GM12872 (cell line): ENCODE results near the gene ENAH.

Source experiments
- TF ChIP-seq, protein P1 (sequence below): IDR thresholded peaks from 3 replicates; pipeline ENCODE4 v1.5.1; 2011; ENCODE audit warnings: low read depth, mild to moderate bottlenecking, low read length, moderate library complexity; ENCODE audit not compliant: insufficient read depth

The ENAH gene

DNA sequence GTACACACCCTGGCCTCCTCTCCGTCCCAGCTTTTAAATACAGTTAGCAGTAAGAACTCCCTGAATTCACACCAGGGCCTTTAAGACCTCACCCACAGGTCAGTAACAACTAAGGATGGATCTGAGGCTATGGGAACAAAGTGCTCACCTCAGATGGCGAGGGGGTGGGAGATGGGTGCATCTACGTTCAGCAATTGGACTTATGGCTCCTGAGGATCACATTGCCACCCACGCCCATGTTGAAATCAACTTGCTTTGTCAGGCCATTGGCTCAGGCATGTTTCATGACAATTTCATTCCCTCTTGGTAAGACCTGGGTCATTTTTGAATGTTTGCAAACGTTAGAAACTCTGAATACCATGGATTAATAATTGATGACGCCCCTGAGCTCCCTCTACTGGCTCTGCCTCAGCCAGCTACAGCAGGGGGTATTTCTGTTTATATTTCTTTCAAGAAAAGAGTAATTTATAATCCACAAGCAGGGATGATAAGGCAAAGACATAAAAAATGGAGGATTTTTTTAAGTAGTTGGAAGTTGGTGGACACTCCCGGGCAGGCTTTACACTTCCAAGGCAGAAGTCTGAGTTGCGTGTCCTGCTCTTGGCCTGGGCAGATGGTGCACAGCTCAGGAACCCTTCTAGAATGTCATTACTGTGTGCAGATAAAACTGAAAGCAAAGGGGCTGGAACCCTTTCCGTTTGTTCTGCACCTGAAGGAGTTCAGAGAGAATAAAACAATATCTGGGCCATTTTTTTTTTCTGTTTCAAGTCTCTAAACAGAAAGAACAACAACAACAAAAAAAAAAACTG is 211.4 kb downstream of the ENAH start:
- TF ChIP-seq, protein P1, sequence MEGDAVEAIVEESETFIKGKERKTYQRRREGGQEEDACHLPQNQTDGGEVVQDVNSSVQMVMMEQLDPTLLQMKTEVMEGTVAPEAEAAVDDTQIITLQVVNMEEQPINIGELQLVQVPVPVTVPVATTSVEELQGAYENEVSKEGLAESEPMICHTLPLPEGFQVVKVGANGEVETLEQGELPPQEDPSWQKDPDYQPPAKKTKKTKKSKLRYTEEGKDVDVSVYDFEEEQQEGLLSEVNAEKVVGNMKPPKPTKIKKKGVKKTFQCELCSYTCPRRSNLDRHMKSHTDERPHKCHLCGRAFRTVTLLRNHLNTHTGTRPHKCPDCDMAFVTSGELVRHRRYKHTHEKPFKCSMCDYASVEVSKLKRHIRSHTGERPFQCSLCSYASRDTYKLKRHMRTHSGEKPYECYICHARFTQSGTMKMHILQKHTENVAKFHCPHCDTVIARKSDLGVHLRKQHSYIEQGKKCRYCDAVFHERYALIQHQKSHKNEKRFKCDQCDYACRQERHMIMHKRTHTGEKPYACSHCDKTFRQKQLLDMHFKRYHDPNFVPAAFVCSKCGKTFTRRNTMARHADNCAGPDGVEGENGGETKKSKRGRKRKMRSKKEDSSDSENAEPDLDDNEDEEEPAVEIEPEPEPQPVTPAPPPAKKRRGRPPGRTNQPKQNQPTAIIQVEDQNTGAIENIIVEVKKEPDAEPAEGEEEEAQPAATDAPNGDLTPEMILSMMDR: peak; percentile 60

DNA sequence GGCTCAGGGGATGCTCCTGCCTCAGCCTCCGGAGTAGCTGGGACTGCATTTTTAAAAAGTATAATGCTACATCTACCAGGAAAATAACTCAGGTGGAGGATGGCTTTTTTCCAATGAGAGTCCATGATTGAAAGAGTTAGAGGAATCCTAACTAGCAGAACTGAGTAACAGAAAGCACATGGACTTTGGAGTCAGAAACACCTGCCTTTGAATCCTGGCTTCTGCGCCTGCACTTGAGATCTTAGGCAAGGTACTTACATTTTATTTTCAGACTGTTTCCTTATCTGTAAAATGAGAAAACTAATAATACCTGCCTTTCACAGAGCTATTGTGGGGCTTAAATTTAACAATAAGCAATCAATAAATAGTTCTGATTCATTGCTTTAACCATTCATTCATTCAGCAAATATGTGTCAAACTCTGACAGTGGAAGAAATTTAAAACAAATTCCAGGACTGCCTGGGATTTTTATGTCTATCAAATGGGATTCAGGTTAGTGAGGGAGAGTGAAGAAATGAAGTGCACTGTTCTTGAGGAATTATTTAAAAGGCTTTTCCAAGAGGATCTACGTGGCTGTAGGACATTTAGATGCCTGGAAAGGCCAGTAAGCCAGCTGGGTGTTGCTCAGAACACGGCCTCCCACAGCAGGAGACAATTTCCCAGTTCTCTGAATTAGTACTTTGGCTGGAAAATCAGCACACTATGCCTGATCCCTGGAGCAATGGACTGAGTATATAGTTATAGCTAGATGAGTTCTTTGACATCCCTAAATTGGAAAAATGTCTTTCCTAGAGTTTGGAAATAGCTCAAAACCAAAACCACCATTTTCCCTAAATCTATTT is 212.3 kb downstream of the ENAH start:
- TF ChIP-seq, protein P1: no peak

DNA sequence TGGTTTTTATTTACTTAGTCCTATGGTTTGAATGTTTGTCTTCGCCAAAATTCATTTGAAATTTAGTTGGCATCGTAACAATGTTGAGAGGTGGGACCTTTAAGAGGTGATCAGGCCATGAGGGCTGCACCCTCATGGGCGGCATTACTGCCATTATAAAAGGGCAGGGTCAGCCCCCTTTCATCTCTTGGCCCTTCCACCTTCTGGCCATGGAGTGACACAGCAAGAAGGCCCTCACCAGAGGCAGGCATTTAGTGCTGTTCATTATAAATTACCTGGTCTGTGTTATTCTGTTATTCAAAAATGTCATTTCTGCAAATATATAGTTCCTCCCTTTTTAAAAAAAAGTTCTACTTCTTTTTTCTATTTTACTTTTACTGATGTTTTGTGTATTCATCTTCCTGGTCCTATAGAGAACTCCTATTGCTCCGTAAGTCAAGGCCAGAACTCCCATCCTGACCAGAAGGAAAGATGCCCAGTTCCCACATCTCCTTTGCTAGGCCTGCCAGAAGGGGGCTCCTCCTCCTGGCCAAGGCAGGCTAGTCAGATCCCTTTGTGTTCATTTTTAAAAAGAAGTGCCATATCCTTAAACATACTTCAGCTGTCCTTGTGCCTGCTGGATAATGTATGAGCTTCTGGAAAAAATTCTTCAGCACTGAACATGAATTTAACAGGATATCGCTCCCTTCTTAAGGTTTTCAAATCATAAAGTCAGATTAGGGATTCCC is 215.0 kb downstream of the ENAH start:
- TF ChIP-seq, protein P1: peak; percentile 37; the same call in 2 of the 3 replicates
